DMS53 (cell line): Measurements from ENCODE around the gene MRPS15.
"Not testable (repeated sequence)": the region's sequence is repeated elsewhere in the genome, so short reads cannot be mapped to it uniquely, and the experiment has no call there.

ENCODE experiments used
- DNase-seq: peaks from one replicate; lab custom pipeline; 2025; lab: John Stamatoyannopoulos, UW

MRPS15 gene

GRCh38 chr1:36463803-36464604 is at the start of gene MRPS15:
TSS of gene MRPS15 (minus strand) at chr1:36464384. CDS start at chr1:36464275, 109 bp downstream.
- peak; percentile 98 for DNase-seq

DNA sequence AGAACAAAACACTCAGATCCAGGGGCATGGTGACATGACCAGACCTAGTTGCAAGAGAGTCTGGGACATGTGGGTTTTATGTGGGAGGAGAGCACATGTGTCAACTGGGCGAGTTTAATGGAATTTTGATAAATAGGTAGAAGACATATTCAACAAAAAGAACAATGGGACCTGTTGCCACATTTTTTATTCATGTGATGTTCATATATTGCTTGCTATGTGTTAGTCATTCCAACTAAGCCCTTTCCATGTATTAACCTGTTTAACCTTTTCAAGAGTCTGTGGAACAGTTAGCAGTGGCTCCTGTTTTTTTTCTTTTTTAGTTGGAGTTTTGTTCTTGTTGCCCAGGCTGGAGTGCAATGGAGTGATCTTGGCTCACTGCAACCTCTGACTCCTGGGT is 48.7 kb upstream of the MRPS15 start:
- no peak for DNase-seq

DNA sequence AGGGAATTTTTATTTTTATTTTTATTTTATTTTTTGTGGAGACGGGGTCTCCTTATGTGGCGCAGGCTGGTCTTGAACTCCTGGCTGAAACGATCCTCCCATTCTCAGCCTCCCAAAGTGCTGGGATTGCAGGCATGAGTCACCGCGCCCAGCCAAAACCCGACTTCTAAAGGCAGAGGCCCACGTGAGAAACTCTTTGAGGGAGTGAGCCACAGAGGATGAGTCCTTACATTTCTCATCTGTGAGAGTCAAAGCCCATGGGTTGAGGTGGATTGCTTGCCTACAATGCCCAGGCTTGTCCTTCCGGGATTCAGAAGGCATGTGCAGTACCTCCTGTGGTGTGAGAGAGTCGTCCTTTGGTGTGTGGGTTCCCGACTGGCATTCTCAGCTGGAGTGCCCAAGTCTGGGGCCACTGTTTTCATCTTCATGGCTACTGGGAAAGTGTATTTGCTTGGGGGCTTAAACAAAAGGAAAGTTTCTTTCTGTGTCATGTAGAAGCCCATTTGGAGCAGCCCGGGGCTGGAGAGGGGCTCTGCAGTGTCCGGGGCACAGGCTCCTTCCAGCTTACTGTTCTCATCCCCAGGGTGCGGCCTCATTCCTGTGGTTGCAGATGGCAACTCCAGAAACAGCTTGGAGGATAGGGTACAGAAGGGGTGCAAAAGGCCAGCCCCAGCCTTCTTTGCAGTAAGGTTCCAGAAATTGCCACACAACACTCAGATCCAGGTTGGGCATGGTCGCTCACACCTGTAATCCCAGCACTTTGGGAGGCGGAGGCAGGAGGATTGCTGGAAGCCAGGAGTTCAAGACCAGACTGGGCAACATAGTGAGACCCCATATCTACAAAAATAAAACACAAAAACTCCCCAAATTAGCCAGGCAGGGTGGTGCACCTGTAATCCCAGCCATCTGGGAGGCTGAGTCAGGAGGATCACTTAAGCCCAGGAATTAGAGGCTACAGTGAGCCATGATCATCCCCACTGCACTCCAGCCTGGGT is 47.9 kb upstream of the MRPS15 start:
- no peak for DNase-seq

DNA sequence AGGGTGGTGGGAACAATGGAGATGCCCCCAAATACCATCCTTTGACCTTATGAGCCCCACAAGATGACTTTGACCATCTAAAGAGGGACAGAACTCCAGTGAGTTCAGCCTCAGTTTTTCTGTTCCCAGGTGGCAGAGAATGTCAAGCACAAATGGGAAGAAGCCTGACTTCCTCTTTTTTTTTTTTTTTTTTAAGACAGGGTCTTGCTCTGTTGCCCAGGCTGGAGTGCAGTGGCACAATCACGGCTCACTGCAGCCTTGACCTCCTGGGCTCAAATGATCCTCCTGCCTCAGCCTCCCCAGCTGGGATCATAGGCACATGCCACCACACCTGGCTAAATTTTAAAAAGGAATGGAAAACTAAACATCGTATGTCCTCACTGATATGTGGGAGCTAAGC is 47.0 kb upstream of the MRPS15 start:
- DNase-seq, result not testable (repeated sequence)

GRCh38 chr1:36510418-36510817 is 46.2 kb upstream of the MRPS15 start:
- no peak for DNase-seq

DNA sequence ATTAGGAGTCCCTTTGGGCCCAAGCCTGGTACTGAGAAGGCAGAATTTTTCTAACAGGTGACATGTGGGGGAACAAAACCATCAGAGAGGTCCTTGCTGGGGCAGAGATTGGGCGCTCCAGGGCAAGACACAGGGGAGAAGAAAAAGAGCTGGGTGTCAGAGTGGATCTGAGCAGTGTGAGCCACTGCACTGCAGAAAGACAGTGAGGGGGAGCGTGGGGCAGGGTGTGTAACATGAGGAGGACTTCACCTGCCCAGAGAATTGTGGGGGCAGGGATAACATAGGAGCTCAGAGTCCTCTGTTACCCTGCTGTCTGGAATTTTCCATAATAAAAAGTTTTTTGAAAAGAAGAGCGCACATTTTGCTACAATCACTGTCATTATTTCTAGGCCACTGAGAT is 44.1 kb upstream of the MRPS15 start:
- DNase-seq, result no peak

DNA sequence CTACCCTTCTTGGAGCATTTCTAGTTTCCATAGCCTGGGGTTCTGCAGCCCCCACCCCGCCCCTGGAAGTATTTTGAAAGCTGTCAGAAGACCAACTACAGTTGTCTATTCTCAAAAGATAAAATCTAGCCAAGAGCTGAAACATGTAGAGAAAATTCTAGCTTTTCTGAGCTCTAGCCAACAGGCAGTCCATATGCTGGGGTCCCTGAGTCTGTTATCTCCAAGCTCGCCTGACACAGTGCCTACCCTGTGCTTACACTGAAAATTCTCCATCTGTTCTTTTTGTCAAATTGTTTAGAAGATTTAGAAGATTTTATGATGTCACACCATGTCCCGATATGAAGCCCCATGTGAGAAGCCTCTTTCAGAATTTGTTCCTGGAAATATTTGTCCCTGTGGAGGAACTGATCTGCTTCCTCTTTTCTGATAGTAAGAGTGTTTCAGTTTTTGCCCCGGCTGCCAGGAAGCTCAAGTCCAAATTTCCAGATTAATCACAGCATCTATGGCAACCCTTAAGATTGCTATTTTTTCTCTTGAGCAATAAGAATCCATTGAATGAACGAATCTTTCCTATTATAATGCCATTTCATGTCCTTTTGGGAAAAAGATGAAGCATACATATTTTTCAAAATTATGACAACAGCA is 42.2 kb upstream of the MRPS15 start:
- no peak for DNase-seq

DNA sequence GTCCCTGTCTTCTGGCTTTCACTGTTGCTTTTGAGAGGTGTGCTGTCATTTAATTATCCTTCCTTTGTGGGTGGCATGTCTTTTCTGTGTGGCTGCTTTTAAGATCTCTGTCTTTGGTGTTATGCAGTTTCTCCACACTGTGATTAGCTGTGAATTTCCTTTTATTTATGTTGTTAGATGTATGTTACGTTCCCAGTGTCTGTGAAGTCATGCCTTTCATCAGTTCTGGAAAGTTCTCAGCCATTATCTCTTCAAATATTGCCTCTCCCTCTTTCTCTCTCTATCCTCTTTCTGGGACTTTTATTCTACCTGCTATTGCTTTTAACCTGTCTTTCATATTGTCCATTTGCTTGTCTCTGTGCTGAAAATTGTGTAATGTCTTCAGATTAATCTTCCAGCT is 39.5 kb upstream of the MRPS15 start:
- no peak for DNase-seq

DNA sequence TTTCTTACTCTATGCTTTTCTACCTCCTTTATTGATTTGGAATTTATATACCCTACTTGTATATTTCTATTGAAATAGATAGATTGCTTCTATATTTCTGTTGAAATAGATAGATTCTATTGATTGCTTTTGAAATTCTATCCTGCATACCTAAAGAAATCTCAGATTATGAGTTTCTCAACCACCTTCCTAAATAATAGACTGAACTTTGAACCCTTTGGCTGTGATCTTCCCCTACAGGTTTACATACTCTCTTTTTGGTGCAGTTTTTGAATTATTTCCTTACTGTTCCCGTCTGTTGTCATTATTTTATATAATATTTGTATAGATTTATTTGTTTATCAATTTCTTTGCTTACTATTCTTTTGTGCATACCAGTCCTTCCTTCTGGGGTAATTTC is 39.0 kb upstream of the MRPS15 start:
- DNase-seq, result no peak

- no peak for DNase-seq
These were observed 38.4 kb upstream of the MRPS15 start for GRCh38 chr1:36502616-36503015.

DNA sequence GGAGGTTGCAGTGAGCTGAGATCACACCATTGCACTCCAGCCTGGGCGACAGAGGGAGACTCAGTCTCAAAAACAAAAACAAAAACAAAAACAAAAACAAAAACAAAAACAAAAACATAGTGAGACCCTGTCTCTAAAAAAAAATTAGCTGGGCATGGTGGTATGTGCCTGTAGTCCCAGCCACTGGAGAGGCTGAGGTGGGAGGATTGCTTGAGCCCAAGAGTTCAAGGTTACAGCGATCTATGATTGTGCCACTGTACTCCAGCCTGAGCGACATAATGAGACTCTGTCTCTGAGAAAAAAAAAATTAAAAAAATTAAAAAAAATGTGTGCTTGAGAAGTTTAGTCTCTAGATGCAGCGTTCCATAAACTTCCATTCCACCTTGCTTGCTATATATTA is 37.7 kb upstream of the MRPS15 start:
- DNase-seq, result not testable (repeated sequence)

GRCh38 chr1:36497207-36497606 is 33.0 kb upstream of the MRPS15 start:
- no peak for DNase-seq

GRCh38 chr1:36494971-36495370 is 30.8 kb upstream of the MRPS15 start:
- DNase-seq, result no peak

GRCh38 chr1:36493524-36493923 is 29.3 kb upstream of the MRPS15 start:
- DNase-seq, result no peak

DNA sequence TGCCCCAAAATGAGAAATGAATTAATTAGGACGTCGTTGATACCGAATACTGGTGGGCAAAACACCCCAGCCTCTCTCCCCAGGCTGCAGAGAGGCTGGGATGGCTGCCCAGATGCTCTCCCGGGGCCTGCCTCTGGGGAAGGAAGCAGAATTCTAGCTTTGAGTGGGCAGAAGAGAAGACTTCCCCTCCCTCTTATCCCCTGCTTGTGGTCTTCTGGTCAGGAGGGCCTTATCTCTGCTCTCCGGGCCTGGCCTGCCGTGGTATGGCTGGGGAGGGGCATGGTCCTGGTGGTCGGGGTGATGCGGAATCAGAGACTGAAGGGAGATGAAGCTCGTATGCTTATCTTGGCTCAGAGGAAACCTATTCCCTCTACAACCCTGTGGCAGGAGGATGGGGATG is 28.3 kb upstream of the MRPS15 start:
- DNase-seq, result no peak

- DNase-seq, result not testable (repeated sequence)
These were observed 25.3 kb upstream of the MRPS15 start for GRCh38 chr1:36489258-36490051.

DNA sequence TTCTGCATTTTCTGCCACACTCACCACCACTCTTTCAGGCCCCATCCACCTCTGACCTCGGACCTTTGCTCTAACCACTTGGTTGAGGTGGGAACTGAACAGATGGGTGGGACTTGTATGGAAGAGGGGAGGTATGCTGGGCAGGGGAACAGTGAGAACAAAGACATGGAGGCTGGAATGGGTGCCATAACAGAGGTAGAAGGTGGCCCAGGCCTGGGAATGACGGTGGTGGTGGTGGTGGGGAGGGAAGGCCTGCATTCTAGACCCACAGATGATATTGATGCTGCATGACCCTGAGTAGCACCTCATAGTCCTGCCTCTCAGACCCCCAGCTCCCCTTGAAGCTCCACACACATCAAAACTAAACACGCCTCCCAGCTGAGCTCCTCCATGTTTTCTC is 23.7 kb upstream of the MRPS15 start:
- no peak for DNase-seq

DNA sequence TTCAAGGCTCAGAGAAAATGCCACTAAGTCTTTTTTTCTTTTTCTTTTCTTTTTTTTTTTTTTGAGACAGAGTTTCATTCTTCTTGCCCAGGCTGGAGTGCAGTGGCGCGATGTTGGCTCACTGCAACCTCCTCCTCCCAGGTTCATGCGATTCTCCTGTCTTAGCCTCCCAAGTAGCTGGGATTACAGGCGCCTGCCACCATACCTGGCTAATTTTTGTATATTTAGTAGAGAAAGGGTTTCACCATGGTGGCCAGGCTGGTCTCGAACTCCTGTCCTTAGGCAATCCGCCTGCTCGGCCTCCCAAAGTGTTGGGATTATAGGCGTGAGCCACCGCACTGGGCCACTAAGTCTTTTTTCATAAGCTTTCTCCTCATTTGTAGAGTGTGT is 23.1 kb upstream of the MRPS15 start:
- not testable (repeated sequence) for DNase-seq

- peak; percentile 96 for DNase-seq
These were observed 22.5 kb upstream of the MRPS15 start for GRCh38 chr1:36486439-36487335.

DNA sequence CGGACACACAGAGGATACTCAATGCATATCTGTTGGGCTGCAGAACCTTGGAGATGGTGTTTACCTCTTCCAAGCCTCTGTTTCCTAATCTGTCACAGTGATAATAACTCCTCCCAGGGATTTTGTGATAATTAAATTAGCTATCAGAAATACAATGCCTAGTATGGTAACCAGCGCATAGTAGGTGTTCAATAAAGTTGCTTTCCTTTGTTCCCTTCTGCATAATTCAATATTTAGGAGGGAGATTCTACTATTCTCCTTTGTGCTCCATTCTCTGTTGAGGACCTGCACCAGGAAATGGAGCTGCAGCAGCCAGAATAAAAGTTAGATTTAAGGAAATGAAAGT is 21.9 kb upstream of the MRPS15 start:
- no peak for DNase-seq

DNA sequence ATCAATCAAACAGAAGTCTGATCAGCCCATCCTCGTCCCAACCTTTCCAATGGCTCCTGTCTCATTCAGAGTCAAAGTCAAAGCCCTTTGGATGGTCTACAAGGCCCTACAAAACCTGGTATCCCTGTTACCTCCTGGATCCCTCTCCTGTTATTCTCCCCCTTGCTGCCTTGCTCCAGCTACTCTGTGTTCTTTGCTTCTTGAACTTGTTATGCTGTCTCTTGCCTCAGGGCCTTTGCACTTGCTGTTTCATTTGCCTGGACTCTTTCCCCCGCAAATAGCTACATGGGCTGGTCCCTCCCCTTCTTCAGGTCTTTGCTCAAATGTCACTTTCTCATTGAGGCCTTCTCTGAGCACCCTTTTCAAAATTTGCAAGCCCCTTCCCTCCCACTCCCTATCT is 19.9 kb upstream of the MRPS15 start:
- DNase-seq, result no peak
